Karpas-422 (cell line): Measurements from ENCODE around the gene TMEM200C. TPM values are rescaled to one million over a fixed set of nuclear protein-coding genes. Genes with fewer than 3 reads are reported as not detected.

Source experiments
- DNase-seq: peaks from one replicate; pipeline ENCODE4 v3.0.0-alpha.2; 2015
- H2AFZ ChIP-seq: fragments of 200-600 bp; sonication (generic); 2 replicates; pipeline ENCODE4 v1.6.1; 2014; ENCODE audit warnings: antibody characterized with exemption, low read length, mixed read lengths
- H3K27ac ChIP-seq: fragments of 200-600 bp; sonication (generic); 2 replicates; pipeline ENCODE4 v1.5.1; 2014; ENCODE audit warnings: mild to moderate bottlenecking, low read length, moderate library complexity
- H3K27me3 ChIP-seq: fragments of 200-600 bp; sonication (generic); 2 replicates; pipeline ENCODE4 v1.6.1; 2014; ENCODE audit warnings: low read length, mixed read lengths
- H3K36me3 ChIP-seq: fragments of 200-600 bp; sonication (generic); 2 replicates; pipeline ENCODE4 v1.6.1; 2014; ENCODE audit warnings: low read length, mixed read lengths; ENCODE audit not compliant: insufficient read depth
- H3K4me1 ChIP-seq: fragments of 200-600 bp; sonication (generic); 2 replicates; pipeline ENCODE4 v1.6.1; 2014; ENCODE audit warnings: mild to moderate bottlenecking, low read length, mixed read lengths
- H3K4me2 ChIP-seq: fragments of 200-600 bp; sonication (generic); 2 replicates; pipeline ENCODE4 v1.6.1; 2014; ENCODE audit warnings: low read length, low read depth, mild to moderate bottlenecking; ENCODE audit not compliant: poor library complexity, severe bottlenecking
- H3K4me3 ChIP-seq: fragments of 200-600 bp; sonication (generic); 2 replicates; pipeline ENCODE4 v1.5.1; 2014; ENCODE audit warnings: mild to moderate bottlenecking, antibody characterized with exemption, low read length, mixed read lengths
- H3K79me2 ChIP-seq: fragments of 200-600 bp; sonication (generic); 2 replicates; pipeline ENCODE4 v1.6.1; 2014; ENCODE audit warnings: mild to moderate bottlenecking, low read length, mixed read lengths
- H3K9ac ChIP-seq: fragments of 200-600 bp; sonication (generic); 2 replicates; pipeline ENCODE4 v1.6.0; 2014; ENCODE audit warnings: low read length
- H3K9me2 ChIP-seq: fragments of 200-600 bp; sonication (generic), shearing (Covaris generic); replicated peaks from 2 replicates; pipeline ENCODE4 v1.6.0; 2014; ENCODE audit warnings: mild to moderate bottlenecking, low read length, moderate library complexity; ENCODE audit not compliant: insufficient read depth
- H3K9me3 ChIP-seq: fragments of 300-700, 200-600 bp; sonication (generic); 2 replicates; pipeline ENCODE4 v1.6.1; 2014; ENCODE audit warnings: low read length, mixed read lengths
- H4K20me1 ChIP-seq: fragments of 200-600 bp; sonication (generic); 2 replicates; pipeline ENCODE4 v1.6.1; 2014; ENCODE audit warnings: mild to moderate bottlenecking, antibody characterized with exemption, low read length, low read depth; ENCODE audit not compliant: insufficient read depth
- total RNA-seq: library from RNA; depleted of rRNA; stranded (reverse); fragments of >200 nt; shearing (Covaris generic); gene quantifications from 2 replicates; pipeline ENCODE4 v1.2.3, GENCODE V29; 2014; ENCODE audit warnings: low replicate concordance

Gene TMEM200C
- total RNA-seq, 1 experiment from 2014 or later, result not detected

- Histone ChIP-seq H3K36me3 (0 out of 2 replicates have a peak, but pooled peaks cover 4% of the 10 kb centered on the region), H3K79me2 (no peaks in the 10 kb centered on the region), H3K4me3 (no peak overlapping the region), H3K4me2 (no peak overlapping the region), H4K20me1 (no peaks in the 10 kb centered on the region), H3K4me1 (no peaks in the 10 kb centered on the region), H3K27me3 (no peaks in the 10 kb centered on the region), H3K27ac (no peak overlapping the region), H3K9ac (no peak overlapping the region), H2AFZ (0 out of 2 replicates have a peak overlapping the region, but pooled peaks have one; percentile 18), H3K9me3 (peaks cover 16% of the 10 kb centered on the region), H3K9me2 (no peaks in the 10 kb centered on the region)
- no peak for DNase-seq
These were observed 35.5 kb upstream of the TMEM200C start for GRCh38 chr18:5930789-5931188.

GRCh38 chr18:5918205-5918858, 23.0 kb upstream of the TMEM200C start:
- Histone ChIP-seq H3K9me2 (no peaks in the 10 kb centered on the region), H3K9ac (no peak overlapping the region), H3K4me2 (no peak overlapping the region), H3K79me2 (no peaks in the 10 kb centered on the region), H3K9me3 (no peaks in the 10 kb centered on the region), H3K4me3 (no peak overlapping the region), H3K27ac (no peak overlapping the region), H3K36me3 (no peaks in the 10 kb centered on the region), H2AFZ (no peak overlapping the region), H3K4me1 (no peaks in the 10 kb centered on the region), H4K20me1 (no peaks in the 10 kb centered on the region), H3K27me3 (no peaks in the 10 kb centered on the region)
- DNase-seq, result no peak

GRCh38 chr18:5914951-5915350, 19.6 kb upstream of the TMEM200C start:
- no peaks in the 10 kb centered on the region for H4K20me1 ChIP-seq
- H3K9me2 ChIP-seq, result no peaks in the 10 kb centered on the region
- no peak overlapping the region for H2AFZ ChIP-seq
- no peaks in the 10 kb centered on the region for H3K79me2 ChIP-seq
- H3K4me2 ChIP-seq, result no peak overlapping the region
- no peaks in the 10 kb centered on the region for H3K27me3 ChIP-seq
- H3K4me3 ChIP-seq, result no peak overlapping the region
- no peak overlapping the region for H3K9ac ChIP-seq
- H3K4me1 ChIP-seq, result peaks cover 4% of the 10 kb centered on the region; the same call in 1 of the 2 replicates
- no peak for DNase-seq
- H3K36me3 ChIP-seq, result no peaks in the 10 kb centered on the region
- H3K9me3 ChIP-seq, result no peaks in the 10 kb centered on the region
- H3K27ac ChIP-seq, result no peak overlapping the region

- Histone ChIP-seq H2AFZ (no peak overlapping the region), H3K79me2 (no peaks in the 10 kb centered on the region), H3K9ac (no peak overlapping the region), H3K27ac (no peak overlapping the region), H3K9me2 (no peaks in the 10 kb centered on the region), H3K36me3 (no peaks in the 10 kb centered on the region), H3K4me2 (no peak overlapping the region), H3K27me3 (no peaks in the 10 kb centered on the region), H3K9me3 (no peaks in the 10 kb centered on the region), H3K4me1 (peaks cover 4% of the 10 kb centered on the region; the same call in 1 of the 2 replicates), H4K20me1 (no peaks in the 10 kb centered on the region), H3K4me3 (no peak overlapping the region)
- DNase-seq, result no peak
These were observed 18.7 kb upstream of the TMEM200C start for GRCh38 chr18:5914016-5914415.

- H3K9me2 ChIP-seq, result no peaks in the 10 kb centered on the region
- H3K9ac ChIP-seq, result no peak overlapping the region
- no peaks in the 10 kb centered on the region for H3K36me3 ChIP-seq
- H3K79me2 ChIP-seq, result no peaks in the 10 kb centered on the region
- no peaks in the 10 kb centered on the region for H4K20me1 ChIP-seq
- H3K27me3 ChIP-seq, result no peaks in the 10 kb centered on the region
- peaks cover 11% of the 10 kb centered on the region for H3K4me1 ChIP-seq
- no peak overlapping the region for H3K4me2 ChIP-seq
- H2AFZ ChIP-seq, result no peak overlapping the region
- H3K4me3 ChIP-seq, result no peak overlapping the region
- DNase-seq, result no peak
- H3K27ac ChIP-seq, result no peak overlapping the region
- H3K9me3 ChIP-seq, result no peaks in the 10 kb centered on the region
These were observed 17.2 kb upstream of the TMEM200C start for GRCh38 chr18:5912566-5912965.

GRCh38 chr18:5909125-5909524, 13.8 kb upstream of the TMEM200C start:
- peaks cover 16% of the 10 kb centered on the region for H3K4me1 ChIP-seq
- no peak overlapping the region for H3K4me3 ChIP-seq
- no peaks in the 10 kb centered on the region for H3K79me2 ChIP-seq
- no peak overlapping the region for H3K9ac ChIP-seq
- no peak overlapping the region for H3K4me2 ChIP-seq
- H2AFZ ChIP-seq, result no peak overlapping the region
- no peaks in the 10 kb centered on the region for H3K27me3 ChIP-seq
- no peaks in the 10 kb centered on the region for H4K20me1 ChIP-seq
- no peaks in the 10 kb centered on the region for H3K36me3 ChIP-seq
- no peaks in the 10 kb centered on the region for H3K9me3 ChIP-seq
- H3K9me2 ChIP-seq, result no peaks in the 10 kb centered on the region
- no peak for DNase-seq
- H3K27ac ChIP-seq, result no peak overlapping the region

- no peak for DNase-seq
- peaks cover 17% of the 10 kb centered on the region for H3K4me1 ChIP-seq
- no peaks in the 10 kb centered on the region for H3K9me3 ChIP-seq
- no peak overlapping the region for H3K4me2 ChIP-seq
- no peaks in the 10 kb centered on the region for H3K36me3 ChIP-seq
- no peaks in the 10 kb centered on the region for H3K79me2 ChIP-seq
- H2AFZ ChIP-seq, result no peak overlapping the region
- H3K27ac ChIP-seq, result no peak overlapping the region
- no peak overlapping the region for H3K4me3 ChIP-seq
- no peaks in the 10 kb centered on the region for H3K27me3 ChIP-seq
- H4K20me1 ChIP-seq, result no peaks in the 10 kb centered on the region
- H3K9me2 ChIP-seq, result no peaks in the 10 kb centered on the region
- H3K9ac ChIP-seq, result no peak overlapping the region
These were observed 8.1 kb upstream of the TMEM200C start for GRCh38 chr18:5903386-5903785.

- H3K9me2 ChIP-seq, result no peaks in the 10 kb centered on the region
- H3K4me3 ChIP-seq, result no peak overlapping the region
- H3K9ac ChIP-seq, result no peak overlapping the region
- H3K36me3 ChIP-seq, result no peaks in the 10 kb centered on the region
- no peak overlapping the region for H3K4me2 ChIP-seq
- DNase-seq, result no peak
- H3K27ac ChIP-seq, result no peak overlapping the region
- H3K79me2 ChIP-seq, result no peaks in the 10 kb centered on the region
- no peaks in the 10 kb centered on the region for H3K27me3 ChIP-seq
- no peaks in the 10 kb centered on the region for H4K20me1 ChIP-seq
- H2AFZ ChIP-seq, result no peak overlapping the region
- H3K4me1 ChIP-seq, result peaks cover 7% of the 10 kb centered on the region
- no peaks in the 10 kb centered on the region for H3K9me3 ChIP-seq
These were observed 4.9 kb upstream of the TMEM200C start for GRCh38 chr18:5900262-5900661.
